Left ventricle myocardium inferior (tissue), 1 donor: ENCODE results near the gene KRTAP13-1. TPM values are rescaled to one million over a fixed set of nuclear protein-coding genes. Genes with fewer than 3 reads are reported as not detected.
A peak's percentile ranks its signal among the peaks of the same experiment; 100 is the strongest.

ENCODE experiments used
- DNase-seq: peaks from one replicate; pipeline ENCODE4 v3.0.0-alpha.2; 2020
- H3K27ac ChIP-seq: fragments of 200-600 bp; replicated peaks from 2 replicates; pipeline ENCODE4 v1.8.0; 2021
- H3K27me3 ChIP-seq: fragments of 200-600 bp; 2 replicates; pipeline ENCODE4 v1.8.0; 2021; ENCODE audit warnings: low read depth
- H3K36me3 ChIP-seq: fragments of 200-600 bp; 2 replicates; pipeline ENCODE4 v1.8.0; 2021
- H3K4me1 ChIP-seq: fragments of 200-600 bp; 2 replicates; pipeline ENCODE4 v1.8.0; 2021
- H3K4me3 ChIP-seq: fragments of 200-600 bp; 2 replicates; pipeline ENCODE4 v1.8.0; 2021; ENCODE audit warnings: mild to moderate bottlenecking, moderate library complexity
- H3K9me3 ChIP-seq: fragments of 200-600 bp; replicated peaks from 2 replicates; pipeline ENCODE4 v1.8.0; 2021
- CTCF ChIP-seq: fragments of 200-600 bp; IDR thresholded peaks from 2 replicates; pipeline ENCODE4 v1.8.0; 2021; ENCODE audit warnings: antibody characterized with exemption, mild to moderate bottlenecking, borderline replicate concordance
- intact Hi-C: fragments of 100-400 bp; cut with micrococcal nuclease; formaldehyde crosslinking; loops from one replicate; pipeline ENCODE4 v1.11.0; 2022
- total RNA-seq: library from RNA; stranded (reverse); fragmentation: NEBNext Ultra II Directional; extraction: Animal tissue kit (Norgen Biotek cat#: 25700); gene quantifications from one replicate; pipeline ENCODE4 v1.2.1, GENCODE V29; 2021
- donor health status: DM: no; HTN: yes; CAD: no; lungs with severe emphysema.

KRTAP13-1 gene
- total RNA-seq, 1 donor from 2014 or later, result not detected

- H3K27me3 ChIP-seq, result no peaks in the 10 kb centered on the region
- DNase-seq, result no peak
Observed at GRCh38 chr21:30415993-30416392, 20.2 kb downstream of the KRTAP13-1 start.

DNA sequence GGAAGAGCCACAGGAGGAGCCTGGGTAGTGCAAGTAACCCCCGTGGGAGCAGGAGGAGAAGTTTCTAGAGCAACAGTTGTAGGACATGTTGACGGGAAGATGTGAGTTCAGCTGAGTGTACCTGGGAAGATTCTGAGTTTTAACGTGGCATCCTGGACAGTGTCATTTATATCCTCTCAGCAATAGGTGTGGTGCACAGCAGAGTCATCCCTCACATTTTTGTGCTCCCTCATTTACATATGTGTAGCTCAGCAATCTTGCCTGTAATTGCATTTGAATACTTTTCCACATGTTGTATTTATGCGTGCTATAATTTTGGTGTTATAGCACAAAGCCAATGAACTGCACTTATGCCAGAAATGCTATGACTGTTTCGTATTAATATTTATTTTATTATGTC is 30.0 kb downstream of the KRTAP13-1 start, which contains the start of gene KRTAP13-3:
KRTAP13-3 (minus strand) TSS at position 101 of the 400 bp plus-strand sequence; CDS start at position 87, 14 bp downstream.
- no peak for TF ChIP-seq CTCF
- Histone ChIP-seq H3K4me3 (no peak within 1 kb of the TSS), H3K4me1 (no peaks in the 10 kb centered on the region), H3K27me3 (no peaks in the 10 kb centered on the region), H3K27ac (no peak within 1 kb of the TSS), H3K36me3 (no peaks in the 10 kb centered on the region), H3K9me3 (no peaks in the 10 kb centered on the region)
- intact Hi-C loops, result no loop called here
- DNase-seq, result no peak

More at GRCh38 chr21:30415993-30416392, 20.2 kb downstream of the KRTAP13-1 start:
- Histone ChIP-seq H3K27ac (no peak overlapping the region), H3K4me1 (no peaks in the 10 kb centered on the region), H3K36me3 (no peaks in the 10 kb centered on the region), H3K4me3 (no peak overlapping the region), H3K9me3 (peaks cover 5% of the 10 kb centered on the region)
- intact Hi-C loops, result no loop called here
- TF ChIP-seq CTCF, result no peak

- Histone ChIP-seq H3K36me3 (no peaks in the 10 kb centered on the region), H3K27ac (no peak overlapping the region), H3K4me1 (no peaks in the 10 kb centered on the region), H3K4me3 (no peak overlapping the region), H3K27me3 (no peaks in the 10 kb centered on the region), H3K9me3 (no peaks in the 10 kb centered on the region)
- DNase-seq, result no peak
- intact Hi-C loops, result no loop called here
- TF ChIP-seq CTCF, result no peak
Observed at GRCh38 chr21:30426731-30427130, 30.9 kb downstream of the KRTAP13-1 start.

DNA sequence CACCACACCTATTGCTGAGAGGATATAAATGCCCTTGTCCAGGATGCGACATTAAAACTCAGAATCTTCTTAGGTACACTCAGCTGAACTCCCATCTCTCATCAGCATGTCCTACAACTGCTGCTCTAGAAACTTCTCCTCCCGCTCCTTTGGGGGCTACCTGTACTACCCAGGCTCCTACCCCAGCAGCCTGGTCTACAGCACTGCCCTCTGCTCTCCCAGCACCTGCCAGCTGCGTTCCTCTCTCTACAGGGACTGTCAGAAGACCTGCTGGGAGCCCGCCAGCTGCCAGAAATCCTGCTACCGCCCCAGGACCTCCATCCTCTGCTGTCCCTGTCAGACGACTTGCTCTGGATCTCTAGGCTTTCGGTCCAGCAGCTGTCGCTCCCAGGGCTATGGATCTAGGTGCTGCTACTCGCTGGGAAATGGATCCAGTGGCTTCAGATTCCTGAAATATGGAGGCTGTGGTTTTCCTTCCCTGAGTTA is 34.4 kb downstream of the KRTAP13-1 start, which contains the start of gene KRTAP13-4:
KRTAP13-4 (plus strand) TSS at position 51 of the 486 bp plus-strand sequence; CDS start at position 107, 56 bp downstream.
- no peak for DNase-seq
- intact Hi-C loops, result no loop called here
- Histone ChIP-seq H3K27ac (no peak within 1 kb of the TSS), H3K27me3 (no peaks in the 10 kb centered on the region), H3K4me1 (no peaks in the 10 kb centered on the region), H3K9me3 (no peaks in the 10 kb centered on the region), H3K36me3 (no peaks in the 10 kb centered on the region), H3K4me3 (no peak within 1 kb of the TSS)
- no peak for TF ChIP-seq CTCF

GRCh38 chr21:30434033-30434631 is 38.3 kb downstream of the KRTAP13-1 start:
- no peaks in the 10 kb centered on the region for H3K36me3 ChIP-seq
- H3K27ac ChIP-seq, result no peak overlapping the region
- no peaks in the 10 kb centered on the region for H3K9me3 ChIP-seq
- no peaks in the 10 kb centered on the region for H3K4me1 ChIP-seq
- intact Hi-C loops, result no loop called here
- TF ChIP-seq CTCF, result peak; percentile 68
- H3K27me3 ChIP-seq, result no peaks in the 10 kb centered on the region
- DNase-seq, result no peak
- no peak overlapping the region for H3K4me3 ChIP-seq
